Measurements from ENCODE around the gene DUSP16.

DUSP16 gene

GRCh38 chr12:12442548-12443071 is 120.1 kb downstream of the DUSP16 start:
- DNase-seq (ENCODE audit: low read depth, low spot score) = peak; percentile 28

GRCh38 chr12:12441843-12442461 is 120.7 kb downstream of the DUSP16 start:
- peak; percentile 36 for DNase-seq (ENCODE audit: low read depth, low spot score)

GRCh38 chr12:12441429-12441807 is 121.2 kb downstream of the DUSP16 start:
- DNase-seq (ENCODE audit: low read depth, low spot score) = no peak

- no peak for DNase-seq (ENCODE audit: low read depth, low spot score)
Observed at GRCh38 chr12:12440784-12441428, 121.8 kb downstream of the DUSP16 start.

DNA sequence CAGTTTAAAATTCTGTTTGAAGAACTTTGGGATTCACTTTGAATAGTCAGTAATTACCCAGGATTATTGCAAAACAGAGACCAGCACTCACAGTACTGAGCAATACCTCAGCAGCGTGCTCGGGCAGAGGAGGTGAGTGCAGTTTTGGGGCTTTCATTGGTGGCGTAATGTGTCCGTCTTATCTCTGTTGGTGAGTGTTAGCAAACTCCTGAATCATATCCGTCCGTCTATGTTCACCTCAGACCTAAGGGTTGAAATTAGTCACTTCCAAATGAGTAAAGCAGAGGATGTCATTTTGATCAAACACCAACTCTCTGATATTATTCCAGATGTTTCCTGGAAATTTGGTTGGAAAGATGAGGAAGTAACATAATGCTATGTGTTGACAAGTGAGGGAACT is 123.0 kb downstream of the DUSP16 start:
- DNase-seq (ENCODE audit: low read depth, low spot score) = no peak

DNA sequence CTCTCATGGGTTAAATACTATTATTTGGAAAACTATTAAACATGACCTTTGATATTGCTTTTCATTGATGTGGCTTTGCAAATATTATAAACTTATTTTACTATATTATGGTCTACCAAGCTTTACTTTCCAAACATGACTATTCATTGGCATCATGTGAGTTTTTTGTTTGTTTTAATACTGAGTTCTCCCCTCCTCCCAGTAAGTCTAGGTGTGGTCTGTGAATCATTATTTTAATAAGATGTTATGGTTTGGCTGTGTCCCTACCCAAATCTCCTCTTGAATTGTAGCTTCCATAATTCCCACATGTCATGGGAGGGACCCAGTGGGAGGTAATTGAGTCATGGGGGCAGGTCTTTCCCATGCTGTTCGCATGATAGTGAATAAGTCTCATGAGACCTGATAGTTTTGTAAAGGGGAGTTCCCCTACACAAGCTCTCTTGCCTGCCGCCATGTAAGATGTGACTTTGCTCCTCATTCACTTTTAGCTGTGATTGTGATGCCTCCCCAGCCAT is 125.8 kb downstream of the DUSP16 start:
- no peak for DNase-seq (ENCODE audit: low read depth, low spot score)

GRCh38 chr12:12433203-12433731 is 129.4 kb downstream of the DUSP16 start:
- DNase-seq (ENCODE audit: low read depth, low spot score) = no peak

DNA sequence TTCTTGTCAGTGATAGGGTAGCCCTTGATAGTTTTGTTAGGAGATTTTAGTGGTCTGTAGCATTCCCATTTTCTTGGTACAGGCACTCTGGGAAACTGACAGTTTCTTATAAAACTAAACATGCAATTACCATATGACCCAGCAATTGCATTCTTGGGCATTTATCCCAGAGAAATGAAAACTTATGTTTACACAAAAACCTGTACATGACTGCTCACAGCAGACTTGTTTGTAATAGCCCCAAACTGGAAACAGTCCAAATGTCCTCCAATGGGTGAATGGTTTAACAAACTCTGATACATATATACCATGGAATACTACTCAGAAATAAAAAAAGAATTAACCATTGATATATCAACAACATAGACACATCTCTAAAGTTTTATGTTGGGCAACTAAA is 130.3 kb downstream of the DUSP16 start:
- DNase-seq (ENCODE audit: low read depth, low spot score) = peak; percentile 60

- peak; percentile 28 for DNase-seq (ENCODE audit: low read depth, low spot score)
Observed at GRCh38 chr12:12428961-12429657, 133.6 kb downstream of the DUSP16 start.

DNA sequence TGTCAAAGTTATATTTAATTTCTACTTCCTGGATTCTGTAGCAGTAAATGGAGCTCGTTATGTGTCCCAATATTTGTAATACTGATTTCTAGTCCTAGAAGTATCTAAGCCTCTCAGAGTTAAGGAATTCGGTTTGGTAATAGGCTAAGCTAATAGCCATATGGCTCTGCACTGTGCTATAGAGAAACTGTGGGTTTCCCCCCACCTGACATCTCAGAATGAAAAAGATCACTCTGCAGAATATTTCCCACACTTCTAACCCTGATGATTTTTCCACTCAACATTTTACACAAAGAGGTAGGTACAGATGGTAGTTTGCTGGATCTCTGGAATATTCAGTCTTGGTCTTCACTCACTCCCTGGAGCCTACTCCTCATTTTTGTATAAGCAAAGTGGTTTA is 134.6 kb downstream of the DUSP16 start:
- DNase-seq (ENCODE audit: low read depth, low spot score) = no peak

DNA sequence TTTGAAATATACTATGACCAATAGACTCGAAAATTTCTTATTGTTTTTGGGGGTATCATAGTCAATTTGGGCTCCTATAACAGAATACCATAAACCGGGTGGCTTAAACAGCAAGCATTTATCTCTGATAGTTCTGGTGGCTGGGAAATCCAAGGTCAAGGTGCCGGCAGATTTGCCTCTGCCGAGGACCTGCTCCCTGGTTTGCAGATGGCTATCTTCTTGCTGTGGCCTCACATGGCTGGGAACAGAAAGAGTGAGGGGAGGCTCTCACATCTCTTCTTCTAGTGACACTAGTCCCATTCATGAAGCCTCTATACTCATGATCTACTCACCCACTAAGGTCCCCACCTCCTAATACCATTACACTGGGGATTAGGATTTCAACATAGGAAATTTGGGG is 135.1 kb downstream of the DUSP16 start:
- DNase-seq (ENCODE audit: low read depth, low spot score) = no peak

- no peak for DNase-seq (ENCODE audit: low read depth, low spot score)
Observed at GRCh38 chr12:12425616-12426015, 137.0 kb downstream of the DUSP16 start.

GRCh38 chr12:12425001-12425400 is 137.7 kb downstream of the DUSP16 start:
- no peak for DNase-seq (ENCODE audit: low read depth, low spot score)

Data from astrocyte of the hippocampus (primary cell).